GM23338 (cell line): Measurements from ENCODE around the gene TXNDC15. TPM values are rescaled to one million over a fixed set of nuclear protein-coding genes. Genes with fewer than 3 reads are reported as not detected.

Source experiments
- ATAC-seq: fragments of 200-7000 bp; cut with Tn5 transposase; 3 replicates; pipeline ENCODE4 v1.9.1; 2020
- DNase-seq: peaks from one replicate; pipeline ENCODE4 v3.0.0-alpha.2; 2015; ENCODE audit warnings: low spot score
- H2AFZ ChIP-seq: fragments of 200-600 bp; sonication (generic); 2 replicates; pipeline ENCODE4 v1.8.0; 2016; ENCODE audit warnings: antibody characterized with exemption, mild to moderate bottlenecking, moderate library complexity
- H3F3A ChIP-seq: fragments of 200-600 bp; sonication (generic); replicated peaks from 2 replicates; pipeline ENCODE4 v1.8.0; 2017; ENCODE audit warnings: antibody characterized with exemption, mixed run types, low read depth
- H3K27ac ChIP-seq: fragments of 200-600 bp; sonication (generic); 2 replicates; pipeline ENCODE4 v1.6.1; 2016; ENCODE audit warnings: low read depth
- H3K27me3 ChIP-seq: fragments of 200-600 bp; sonication (generic); 2 replicates; pipeline ENCODE4 v1.8.0; 2016; ENCODE audit warnings: mild to moderate bottlenecking, mixed run types, moderate library complexity; ENCODE audit not compliant: insufficient read depth
- H3K36me3 ChIP-seq: fragments of 200-600 bp; sonication (generic); 2 replicates; pipeline ENCODE4 v1.8.0; 2016; ENCODE audit warnings: mild to moderate bottlenecking; ENCODE audit not compliant: insufficient read depth
- H3K4me1 ChIP-seq: fragments of 200-600 bp; sonication (generic); 2 replicates; pipeline ENCODE4 v1.8.0; 2016; ENCODE audit warnings: mild to moderate bottlenecking, moderate library complexity; ENCODE audit not compliant: insufficient read depth
- H3K4me2 ChIP-seq: fragments of 200-600 bp; sonication (generic); 2 replicates; pipeline ENCODE4 v1.7.1; 2017; ENCODE audit warnings: mixed run types
- H3K4me3 ChIP-seq: fragments of 200-600 bp; sonication (generic); 2 replicates; pipeline ENCODE4 v1.6.1; 2016; ENCODE audit warnings: mixed run types
- H3K79me2 ChIP-seq: fragments of 200-600 bp; sonication (generic); replicated peaks from 2 replicates; pipeline ENCODE4 v1.8.0; 2017; ENCODE audit warnings: mild to moderate bottlenecking; ENCODE audit not compliant: insufficient read depth
- H3K9me2 ChIP-seq: fragments of 200-600 bp; sonication (generic); 2 replicates; pipeline ENCODE4 v1.8.0; 2017; ENCODE audit not compliant: insufficient read depth
- H4K20me1 ChIP-seq: fragments of 200-600 bp; sonication (generic); replicated peaks from 2 replicates; pipeline ENCODE4 v1.8.0; 2017; ENCODE audit warnings: mild to moderate bottlenecking; ENCODE audit not compliant: insufficient read depth
- H3K27ac Mint-ChIP-seq: 2 replicates; pipeline ENCODE4 v1.8.0; 2020; ENCODE audit warnings: inconsistent platforms, mild to moderate bottlenecking, moderate library complexity, mixed read lengths
- H3K27me3 Mint-ChIP-seq: 3 replicates; pipeline ENCODE4 v1.8.0; 2022; ENCODE audit warnings: low read depth, mild to moderate bottlenecking, moderate library complexity, mixed read lengths, inconsistent platforms; ENCODE audit not compliant: insufficient read depth, poor library complexity
- H3K36me3 Mint-ChIP-seq: 3 replicates; pipeline ENCODE4 v1.8.0; 2021; ENCODE audit warnings: low read depth, mild to moderate bottlenecking, inconsistent platforms, moderate library complexity, mixed read lengths
- H3K4me1 Mint-ChIP-seq: 3 replicates; pipeline ENCODE4 v1.8.0; 2020; ENCODE audit warnings: mild to moderate bottlenecking, inconsistent platforms, mixed read lengths
- H3K4me3 Mint-ChIP-seq: 3 replicates; pipeline ENCODE4 v1.8.0; 2021; ENCODE audit warnings: moderate library complexity, mild to moderate bottlenecking, inconsistent platforms, mixed read lengths
- H3K9me3 Mint-ChIP-seq: 3 replicates; pipeline ENCODE4 v1.8.0; 2020; ENCODE audit warnings: moderate library complexity, mild to moderate bottlenecking, inconsistent platforms, mixed read lengths
- CREB1 ChIP-seq: fragments of 250-450 bp; sonication (Bioruptor Pico); IDR thresholded peaks from 2 replicates; pipeline ENCODE4 v1.5.0; 2020; ENCODE audit warnings: low read depth, mild to moderate bottlenecking, moderate library complexity
- CTCF ChIP-seq, 2 experiments: fragments of 200-600 bp in 1 of 2; sonication (generic) in 1 of 2; conservative IDR thresholded peaks; 2 replicates each; pipeline versions ENCODE4 v1.5.1 to v1.6.1; 2016 to 2017; ENCODE audit warnings: antibody characterized with exemption in 2 of 2, low read depth in 2 of 2, mild to moderate bottlenecking in 2 of 2, moderate library complexity in 1 of 2
- EZH2 ChIP-seq: fragments of 200-600 bp; sonication (generic); IDR thresholded peaks from one replicate; pipeline ENCODE4 v1.8.0; 2017; ENCODE audit warnings: antibody characterized with exemption, mild to moderate bottlenecking, low read depth; ENCODE audit not compliant: unreplicated experiment
- EZH2phosphoT487 ChIP-seq: fragments of 200-600 bp; sonication (generic); IDR thresholded peaks from one replicate; pipeline ENCODE4 v1.8.1; 2018; ENCODE audit warnings: antibody characterized with exemption; ENCODE audit not compliant: unreplicated experiment
- JUNB ChIP-seq: IDR thresholded peaks from one replicate; pipeline ENCODE4 v1.6.1; 2016; ENCODE audit warnings: antibody characterized with exemption; ENCODE audit not compliant: unreplicated experiment
- NANOG ChIP-seq: IDR thresholded peaks from 2 replicates; pipeline ENCODE4 v1.6.1; 2016; ENCODE audit warnings: antibody characterized with exemption, borderline replicate concordance
- POLR2AphosphoS5 ChIP-seq: IDR thresholded peaks from 2 replicates; pipeline ENCODE4 v1.6.1; 2016; ENCODE audit warnings: antibody characterized with exemption, low read depth
- STAT1 ChIP-seq: IDR thresholded peaks from one replicate; pipeline ENCODE4 v1.6.1; 2016; ENCODE audit warnings: antibody characterized with exemption; ENCODE audit not compliant: unreplicated experiment
- ZNF331 ChIP-seq: fragments of 250-450 bp; sonication (Bioruptor Pico); IDR thresholded peaks from 2 replicates; pipeline ENCODE4 v1.5.0; 2020; ENCODE audit warnings: low read depth, mild to moderate bottlenecking, moderate library complexity
- ZNF462 ChIP-seq: fragments of 250-450 bp; sonication (Bioruptor Pico); IDR thresholded peaks from 2 replicates; pipeline ENCODE4 v1.5.0; 2020; ENCODE audit warnings: mild to moderate bottlenecking, moderate library complexity
- polyA plus RNA-seq: library from polyadenylated mRNA; unstranded; fragments of >200 nt; fragmentation: Nextera tagmentation; extraction: Ambion mirVana; gene quantifications from 2 replicates; pipeline ENCODE4 v1.2.1, GENCODE V29; 2016
- total RNA-seq: library from RNA; depleted of rRNA; stranded (reverse); fragments of >200 nt; shearing (Covaris generic); gene quantifications from 2 replicates; pipeline ENCODE4 v1.2.3, GENCODE V29; 2014

TXNDC15 gene
- total and polyA plus RNA-seq, 2 experiments from 2014 or later, result 24.4 to 28.5 TPM

- H3K4me1 ChIP-seq, result no peaks in the 10 kb centered on the region; the same call in 1 of the 2 replicates
- DNase-seq (no peak), ATAC-seq (no peak)
- no peak overlapping the region for H3K27ac ChIP-seq
- no peaks in the 10 kb centered on the region for H3K9me2 ChIP-seq
- no peak overlapping the region for H3K4me3 ChIP-seq
- H3K36me3 Mint-ChIP-seq, result peaks cover 16% of the 10 kb centered on the region
- H2AFZ ChIP-seq, result no peak overlapping the region
- H3K4me2 ChIP-seq, result no peak overlapping the region
- TF ChIP-seq CREB1 (CRISPR knock-in tag) (no peak), STAT1 (no peak), ZNF462 (CRISPR knock-in tag) (no peak), EZH2 (no peak), EZH2phosphoT487 (no peak), JUNB (no peak), NANOG (no peak), CTCF (conservative IDR thresholded peaks at IDR 0.05; ENCODE audit: low read depth in 2 of 2) (no peak), ZNF331 (CRISPR knock-in tag) (no peak), POLR2AphosphoS5 (no peak)
- H3K27me3 Mint-ChIP-seq, result peaks cover 3% of the 10 kb centered on the region
- peaks cover 4% of the 10 kb centered on the region; the same call in 1 of the 3 replicates for H3K4me1 Mint-ChIP-seq
- H3F3A ChIP-seq, result no peaks in the 10 kb centered on the region; the same call in 1 of the 2 replicates
- H3K27ac Mint-ChIP-seq, result no peak overlapping the region
- no peaks in the 10 kb centered on the region for H3K27me3 ChIP-seq
- H3K4me3 Mint-ChIP-seq, result no peak overlapping the region
- peaks cover 18% of the 10 kb centered on the region for H3K79me2 ChIP-seq
- peaks cover 4% of the 10 kb centered on the region; the same call in 1 of the 2 replicates for H3K36me3 ChIP-seq
- peaks cover 13% of the 10 kb centered on the region for H4K20me1 ChIP-seq
- no peaks in the 10 kb centered on the region for H3K9me3 Mint-ChIP-seq
Measured at GRCh38 chr5:134920848-134921575, 46.8 kb downstream of the TXNDC15 start.
